ENCODE data around the gene GREB1L.

The GREB1L gene

GRCh38 chr18:21490748-21491147 lies 248.7 kb downstream of the GREB1L start:
- FAIRE-seq, result no peak

GRCh38 chr18:21496277-21496835 lies 254.3 kb downstream of the GREB1L start:
- FAIRE-seq, result no peak

- no peak for FAIRE-seq
These were observed 258.0 kb downstream of the GREB1L start for GRCh38 chr18:21499997-21500396.

- no peak for FAIRE-seq
These were observed 260.6 kb downstream of the GREB1L start for GRCh38 chr18:21502661-21503060.

- no peak for FAIRE-seq
These were observed 266.1 kb downstream of the GREB1L start for GRCh38 chr18:21507913-21508701.

- FAIRE-seq, result no peak
These were observed 267.0 kb downstream of the GREB1L start for GRCh38 chr18:21509062-21509461.

- FAIRE-seq, result no peak
These were observed 271.3 kb downstream of the GREB1L start for GRCh38 chr18:21513292-21513691.

- FAIRE-seq, result no peak
These were observed 271.7 kb downstream of the GREB1L start for GRCh38 chr18:21513741-21514140.

GRCh38 chr18:21522530-21522929 lies 280.5 kb downstream of the GREB1L start:
- FAIRE-seq, result no peak

- no peak for FAIRE-seq
These were observed 283.9 kb downstream of the GREB1L start for GRCh38 chr18:21525916-21526315.

GRCh38 chr18:21526463-21526862 lies 284.4 kb downstream of the GREB1L start:
- FAIRE-seq, result no peak

- no peak for FAIRE-seq
These were observed 292.3 kb downstream of the GREB1L start for GRCh38 chr18:21534327-21534726.

GRCh38 chr18:21538230-21538629 lies 296.2 kb downstream of the GREB1L start:
- FAIRE-seq, result no peak

- FAIRE-seq, result no peak
These were observed 304.4 kb downstream of the GREB1L start for GRCh38 chr18:21546423-21546822.

- FAIRE-seq, result no peak
These were observed 306.6 kb downstream of the GREB1L start for GRCh38 chr18:21548647-21549046.

- no peak for FAIRE-seq
These were observed 308.5 kb downstream of the GREB1L start for GRCh38 chr18:21550510-21550970.

GRCh38 chr18:21557607-21558253 lies 315.7 kb downstream of the GREB1L start:
- no peak for FAIRE-seq

- no peak for FAIRE-seq
These were observed 317.2 kb downstream of the GREB1L start for GRCh38 chr18:21559195-21559594.

- no peak for FAIRE-seq
These were observed 329.7 kb downstream of the GREB1L start for GRCh38 chr18:21571772-21572171.
